LNCAP (cell line): ENCODE data around the gene AP2A1.

Experiments used
- TF ChIP-seq, protein P1 (sequence below): fragments of 450-650 bp; IDR thresholded peaks from 2 replicates; pipeline ENCODE4 v1.5.1; 2017; ENCODE audit warnings: mild to moderate bottlenecking

AP2A1 gene

DNA sequence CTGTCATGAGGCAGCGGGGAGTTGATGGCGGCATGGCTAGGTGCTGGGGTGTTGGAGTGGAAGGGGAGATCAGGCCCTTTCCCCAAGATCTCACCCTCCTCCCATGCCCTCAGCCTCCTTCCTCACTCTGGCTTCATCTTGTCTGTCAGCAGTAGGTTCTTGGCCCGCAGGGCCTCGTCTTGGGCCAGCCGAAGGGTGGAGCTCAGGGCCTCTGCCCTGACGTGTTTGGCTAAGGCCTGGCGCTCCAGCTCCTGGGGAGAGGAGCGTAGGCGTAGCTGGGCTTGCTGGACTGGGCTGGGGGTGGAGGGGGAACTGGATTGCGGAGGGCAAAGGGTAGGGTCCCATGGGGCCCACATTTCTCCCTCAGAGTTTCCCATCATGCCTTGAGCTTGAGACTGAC, 26.9 kb upstream of the AP2A1 start:
- TF ChIP-seq, protein P1, sequence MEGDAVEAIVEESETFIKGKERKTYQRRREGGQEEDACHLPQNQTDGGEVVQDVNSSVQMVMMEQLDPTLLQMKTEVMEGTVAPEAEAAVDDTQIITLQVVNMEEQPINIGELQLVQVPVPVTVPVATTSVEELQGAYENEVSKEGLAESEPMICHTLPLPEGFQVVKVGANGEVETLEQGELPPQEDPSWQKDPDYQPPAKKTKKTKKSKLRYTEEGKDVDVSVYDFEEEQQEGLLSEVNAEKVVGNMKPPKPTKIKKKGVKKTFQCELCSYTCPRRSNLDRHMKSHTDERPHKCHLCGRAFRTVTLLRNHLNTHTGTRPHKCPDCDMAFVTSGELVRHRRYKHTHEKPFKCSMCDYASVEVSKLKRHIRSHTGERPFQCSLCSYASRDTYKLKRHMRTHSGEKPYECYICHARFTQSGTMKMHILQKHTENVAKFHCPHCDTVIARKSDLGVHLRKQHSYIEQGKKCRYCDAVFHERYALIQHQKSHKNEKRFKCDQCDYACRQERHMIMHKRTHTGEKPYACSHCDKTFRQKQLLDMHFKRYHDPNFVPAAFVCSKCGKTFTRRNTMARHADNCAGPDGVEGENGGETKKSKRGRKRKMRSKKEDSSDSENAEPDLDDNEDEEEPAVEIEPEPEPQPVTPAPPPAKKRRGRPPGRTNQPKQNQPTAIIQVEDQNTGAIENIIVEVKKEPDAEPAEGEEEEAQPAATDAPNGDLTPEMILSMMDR: no peak

DNA sequence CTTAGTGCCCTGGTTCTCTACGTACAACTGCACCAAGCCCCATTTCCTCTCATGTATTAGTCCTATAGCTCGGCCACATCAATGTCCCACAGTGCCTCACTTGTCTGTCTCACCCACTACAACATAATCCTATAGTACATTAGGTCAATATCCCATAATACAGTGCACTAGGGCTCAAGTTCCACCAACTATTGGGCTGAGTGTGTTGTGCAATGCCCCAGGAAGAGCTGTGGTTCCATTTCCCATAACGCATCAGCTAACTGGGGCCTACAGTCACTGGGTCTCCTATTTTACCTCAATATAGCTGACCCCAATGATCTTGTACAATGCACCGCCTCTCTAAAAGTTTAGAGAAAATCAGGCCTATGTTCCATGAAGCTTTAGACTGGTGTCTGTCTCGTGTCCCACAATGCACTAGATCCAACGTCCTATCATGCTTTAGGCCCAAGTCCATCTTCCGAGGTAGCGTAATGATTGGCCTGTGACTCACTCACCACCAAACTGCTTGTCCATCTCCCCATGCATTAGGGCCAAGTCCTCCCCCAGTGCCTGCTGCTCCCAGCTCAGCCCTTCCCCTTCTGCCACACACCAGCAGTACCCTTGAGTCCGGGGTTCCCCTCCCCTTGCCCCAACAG, 25.5 kb upstream of the AP2A1 start:
- TF ChIP-seq, protein P1: no peak

DNA sequence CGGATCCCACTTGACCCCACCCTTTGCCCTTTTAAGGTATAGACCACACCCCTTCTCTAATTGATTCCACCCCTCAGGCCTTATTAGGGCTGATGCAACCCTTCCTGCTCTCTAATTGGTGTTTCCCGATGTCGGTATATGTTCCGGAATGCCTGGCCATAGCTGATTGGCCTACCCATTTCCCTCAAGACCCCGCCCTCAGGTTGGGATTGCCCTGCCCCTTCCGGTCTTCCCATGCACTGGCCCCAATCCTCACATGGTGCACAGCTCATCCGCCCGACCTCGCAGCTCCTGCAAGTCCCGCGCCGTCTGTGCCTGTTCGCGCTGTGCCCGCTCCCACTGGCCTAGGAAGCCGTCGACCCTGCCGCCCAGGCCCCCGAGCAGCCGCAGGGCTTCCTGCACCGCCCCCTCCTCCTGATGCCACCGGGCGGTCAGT, 21.8 kb upstream of the AP2A1 start:
- TF ChIP-seq, protein P1: no peak

DNA sequence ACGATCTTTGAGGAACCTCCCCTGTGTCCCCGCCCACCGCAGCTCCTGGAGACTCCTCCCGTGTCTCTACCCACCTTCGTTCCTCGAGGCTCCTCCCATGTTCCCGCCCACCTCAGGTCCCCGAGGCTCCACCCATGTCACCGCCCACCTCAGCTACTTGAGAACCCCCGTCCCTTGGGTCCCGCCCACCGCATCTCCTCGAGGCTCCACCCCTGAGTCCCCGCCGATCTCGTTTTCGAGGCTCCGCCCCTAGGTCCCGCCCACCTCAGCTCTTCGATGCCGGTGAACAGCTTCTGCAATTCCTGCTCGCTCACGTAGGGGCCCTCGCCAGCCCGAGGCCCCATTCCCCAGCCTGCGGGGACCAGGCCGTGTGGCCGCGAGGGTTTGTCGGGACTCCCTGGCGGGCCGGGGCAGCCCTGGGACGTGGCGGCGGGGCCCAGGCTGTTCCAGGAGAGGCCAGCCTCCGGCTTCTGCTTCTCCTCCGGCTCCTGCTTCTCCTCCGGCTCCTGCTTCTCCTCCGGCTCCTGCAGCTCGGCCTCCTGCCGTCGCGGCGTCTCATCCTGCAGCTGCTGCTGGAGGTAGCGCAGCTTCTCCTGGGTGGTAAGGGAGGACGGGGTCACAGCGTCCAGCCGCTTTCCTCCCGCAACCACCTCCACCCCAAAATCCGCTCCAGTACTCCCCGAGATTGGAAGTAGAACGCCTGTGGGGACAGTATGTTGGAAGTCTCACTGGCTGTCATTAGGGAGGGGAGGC, 20.4 kb upstream of the AP2A1 start:
- TF ChIP-seq, protein P1: no peak

DNA sequence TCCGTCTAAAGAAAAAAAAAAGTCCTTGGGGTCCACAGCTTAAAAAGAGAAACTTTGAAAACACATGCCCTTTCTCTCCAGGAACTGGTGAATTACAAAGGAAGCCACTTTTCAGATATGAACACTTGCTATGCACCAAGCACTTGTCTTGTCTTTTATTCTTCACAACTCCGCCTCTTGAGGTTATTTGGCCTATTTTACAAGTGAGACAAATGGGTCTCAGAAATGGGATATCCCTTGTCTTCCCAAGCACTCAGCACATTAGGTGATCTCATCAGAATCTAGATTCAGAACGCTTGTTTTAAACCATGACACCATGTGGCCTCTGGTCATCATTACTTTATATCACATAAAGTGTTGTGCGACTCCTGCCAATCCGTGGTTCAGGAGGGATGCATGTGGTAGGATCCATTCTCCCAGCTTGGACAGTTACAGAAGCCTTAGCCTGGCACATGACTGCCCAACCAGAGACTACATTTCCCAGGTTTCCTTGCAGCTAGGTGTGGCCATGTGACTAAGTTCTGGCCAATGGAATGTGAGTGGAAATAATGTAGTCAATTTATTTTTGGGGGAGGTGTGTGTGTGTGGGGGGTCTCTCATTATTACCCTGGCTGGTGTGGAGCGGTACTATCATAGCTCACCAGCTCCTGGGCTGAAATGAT, 17.6 kb upstream of the AP2A1 start:
- TF ChIP-seq, protein P1: no peak

DNA sequence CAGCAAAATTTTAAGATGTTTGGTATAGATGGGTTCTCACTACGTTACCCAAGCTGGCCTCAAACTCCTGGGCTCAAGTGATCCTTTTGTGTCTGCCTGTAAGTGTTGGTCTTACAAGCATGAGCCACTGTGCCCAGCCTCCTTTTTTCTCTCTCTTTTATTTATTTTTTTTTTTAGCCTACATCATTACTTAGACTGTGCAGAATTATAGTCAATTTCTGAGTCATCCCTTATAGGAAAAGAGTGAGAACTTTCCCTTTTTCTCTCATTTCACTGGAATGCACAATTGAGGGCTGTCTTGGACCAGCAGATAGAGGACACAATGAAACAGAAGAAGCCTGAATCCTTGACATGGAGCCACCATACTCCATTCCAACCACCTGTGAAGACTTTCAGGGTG, 17.0 kb upstream of the AP2A1 start:
- TF ChIP-seq, protein P1: no peak

DNA sequence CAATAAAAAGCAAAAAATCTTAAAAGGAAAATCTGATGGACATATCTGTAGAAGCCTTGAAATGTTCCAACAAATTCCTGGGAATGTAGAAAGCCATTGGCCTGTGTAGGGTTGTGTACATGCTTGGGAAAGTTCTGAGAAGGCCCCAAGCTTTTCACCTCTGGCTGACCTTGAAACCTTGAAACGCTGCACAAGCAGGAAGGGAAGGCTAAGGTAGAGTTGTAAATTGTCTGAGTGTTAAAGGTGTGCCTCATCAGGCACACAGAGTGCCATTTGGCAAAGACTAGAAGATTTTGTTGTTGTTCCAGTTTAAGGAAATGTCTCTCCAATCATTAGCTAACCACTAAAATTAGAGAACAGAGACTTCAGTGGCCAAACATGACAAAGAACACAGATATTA, 14.1 kb upstream of the AP2A1 start:
- TF ChIP-seq, protein P1: no peak
